Measurements from ENCODE around the gene EPN2. TPM values are rescaled to one million over a fixed set of nuclear protein-coding genes. Genes with fewer than 3 reads are reported as not detected.

EPN2 gene
- total RNA-seq, 1 donor from 2014 or later: 53.9 TPM

DNA sequence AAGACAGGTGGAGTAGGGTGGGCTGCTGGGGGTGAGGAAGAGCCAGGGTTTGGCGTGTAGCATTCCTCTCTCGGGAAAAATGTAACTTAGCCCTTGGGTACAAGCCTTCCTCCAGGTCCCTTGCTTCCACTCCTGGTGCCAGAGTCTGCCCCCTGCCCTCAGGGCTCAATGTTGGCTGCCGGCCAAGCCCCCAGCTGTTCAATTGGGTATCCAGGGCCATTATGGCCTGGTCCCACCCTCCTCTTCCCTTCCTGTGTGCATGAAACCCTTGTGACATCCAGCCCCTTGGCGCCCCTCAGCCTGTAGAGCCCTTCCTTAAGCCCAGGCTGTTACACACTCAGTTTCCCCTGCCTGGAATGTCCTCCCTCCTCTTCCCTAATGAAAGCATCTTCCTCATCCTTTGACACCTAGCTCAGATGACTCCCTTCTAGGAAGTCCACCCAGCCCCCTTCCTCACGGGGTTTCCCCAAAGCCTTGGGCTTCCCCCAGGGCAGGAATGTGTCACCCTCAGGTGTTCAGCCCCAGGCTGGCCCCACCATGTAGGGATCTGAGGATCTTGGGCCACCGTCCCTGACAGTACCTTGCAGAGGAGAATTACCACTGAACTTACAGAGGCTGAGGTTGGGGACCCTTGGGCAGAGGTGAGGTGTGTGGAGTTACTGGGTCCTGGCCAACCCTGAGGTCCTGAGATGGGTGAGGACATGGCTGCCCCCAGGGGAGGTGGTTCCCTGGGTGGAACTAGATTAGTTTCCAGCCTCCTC is 95.4 kb downstream of the EPN2 start:
- Mint-ChIP-seq H3K9me3 (no peaks in the 10 kb centered on the region), H3K27ac (no peak overlapping the region), H3K27me3 (no peaks in the 10 kb centered on the region), H3K36me3 (peaks cover 14% of the 10 kb centered on the region), H3K4me1 (ENCODE audit: unreplicated experiment) (peaks cover 17% of the 10 kb centered on the region), H3K4me3 (no peak overlapping the region)
- TF ChIP-seq CTCF (conservative IDR thresholded peaks at IDR 0.05): no peak
- no peak for DNase-seq (ENCODE audit: extremely low spot score, unreplicated experiment)

GRCh38 chr17:19333132-19333440 is 95.9 kb downstream of the EPN2 start:
- no peak for TF ChIP-seq CTCF (conservative IDR thresholded peaks at IDR 0.05)
- peaks cover 17% of the 10 kb centered on the region for H3K4me1 Mint-ChIP-seq (ENCODE audit: unreplicated experiment)
- H3K9me3 Mint-ChIP-seq: no peaks in the 10 kb centered on the region
- H3K4me3 Mint-ChIP-seq: no peak overlapping the region
- DNase-seq (ENCODE audit: extremely low spot score, unreplicated experiment): no peak
- H3K36me3 Mint-ChIP-seq: peaks cover 9% of the 10 kb centered on the region
- H3K27ac Mint-ChIP-seq: no peak overlapping the region
- H3K27me3 Mint-ChIP-seq: no peaks in the 10 kb centered on the region

GRCh38 chr17:19333736-19334290 is 96.6 kb downstream of the EPN2 start:
- Mint-ChIP-seq H3K27ac (no peak overlapping the region), H3K9me3 (no peaks in the 10 kb centered on the region), H3K36me3 (peaks cover 8% of the 10 kb centered on the region), H3K4me1 (ENCODE audit: unreplicated experiment) (peaks cover 23% of the 10 kb centered on the region), H3K27me3 (no peaks in the 10 kb centered on the region), H3K4me3 (no peak overlapping the region)
- DNase-seq (ENCODE audit: extremely low spot score, unreplicated experiment): no peak
- TF ChIP-seq CTCF (conservative IDR thresholded peaks at IDR 0.05): no peak

- no peak overlapping the region for H3K27ac Mint-ChIP-seq
- no peak for TF ChIP-seq CTCF (conservative IDR thresholded peaks at IDR 0.05)
- peaks cover 29% of the 10 kb centered on the region for H3K4me1 Mint-ChIP-seq (ENCODE audit: unreplicated experiment)
- DNase-seq (ENCODE audit: extremely low spot score, unreplicated experiment): no peak
- H3K4me3 Mint-ChIP-seq: no peak overlapping the region
- H3K9me3 Mint-ChIP-seq: no peaks in the 10 kb centered on the region
- H3K27me3 Mint-ChIP-seq: no peaks in the 10 kb centered on the region
- H3K36me3 Mint-ChIP-seq: peaks cover 8% of the 10 kb centered on the region
Measured at GRCh38 chr17:19334331-19334730, 97.2 kb downstream of the EPN2 start.

DNA sequence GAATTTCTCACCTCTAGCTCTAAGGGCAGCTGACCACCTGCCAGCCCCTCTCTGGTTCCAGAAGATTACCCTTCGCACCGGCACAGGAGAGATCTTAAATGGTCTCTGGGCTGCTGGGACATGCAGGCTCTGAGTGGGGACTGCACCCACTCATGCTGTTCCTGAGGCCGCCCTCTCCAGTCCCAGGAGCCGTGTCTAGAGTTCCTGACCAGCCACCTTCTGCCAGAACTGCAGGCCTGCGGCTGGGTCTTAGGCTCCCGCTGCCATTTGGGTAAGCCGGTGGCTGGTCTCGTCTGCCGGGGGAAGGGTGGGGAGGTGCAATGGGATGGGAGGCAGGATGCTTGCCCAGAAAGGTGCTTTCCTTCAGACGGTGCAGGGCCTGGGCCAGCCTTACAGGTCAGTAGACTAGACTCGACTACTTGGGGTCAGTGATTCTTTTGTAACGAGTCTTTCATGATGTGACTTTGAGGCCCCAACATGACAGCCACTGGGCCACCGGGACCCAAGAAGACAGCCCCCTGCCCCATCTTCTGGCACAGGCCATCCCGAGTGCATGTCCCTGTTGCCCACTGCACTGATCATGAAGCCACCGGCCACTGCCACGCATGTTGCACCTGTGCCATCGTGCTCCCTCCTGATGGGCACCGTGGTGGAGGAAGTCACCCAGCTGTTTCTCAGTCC is 98.9 kb downstream of the EPN2 start:
- H3K27me3 Mint-ChIP-seq: no peaks in the 10 kb centered on the region
- H3K4me1 Mint-ChIP-seq (ENCODE audit: unreplicated experiment): peaks cover 32% of the 10 kb centered on the region
- TF ChIP-seq CTCF (conservative IDR thresholded peaks at IDR 0.05): no peak
- no peak overlapping the region for H3K27ac Mint-ChIP-seq
- H3K4me3 Mint-ChIP-seq: no peak overlapping the region
- H3K9me3 Mint-ChIP-seq: no peaks in the 10 kb centered on the region
- peaks cover 4% of the 10 kb centered on the region for H3K36me3 Mint-ChIP-seq
- DNase-seq (ENCODE audit: extremely low spot score, unreplicated experiment): no peak
